HT-29 (cell line): ENCODE data around the gene PSD2. TPM values are rescaled to one million over a fixed set of nuclear protein-coding genes. Genes with fewer than 3 reads are reported as not detected.

ENCODE experiments used
- DNase-seq: peaks from one replicate; pipeline ENCODE4 v3.0.0-alpha.2; 2015; ENCODE audit warnings: low spot score
- total RNA-seq: library from RNA; depleted of rRNA; stranded (reverse); fragments of >200 nt; shearing (Covaris generic); gene quantifications from 2 replicates; pipeline ENCODE4 v1.2.3, GENCODE V29; 2014

PSD2 gene
- total RNA-seq, 1 experiment from 2014 or later = not detected

- no peak for DNase-seq
Measured at GRCh38 chr5:139854029-139854605, 58.5 kb downstream of the PSD2 start.

- no peak for DNase-seq
Measured at GRCh38 chr5:139854953-139855352, 59.3 kb downstream of the PSD2 start.

GRCh38 chr5:139855451-139855850 lies 59.8 kb downstream of the PSD2 start:
- DNase-seq = no peak

DNA sequence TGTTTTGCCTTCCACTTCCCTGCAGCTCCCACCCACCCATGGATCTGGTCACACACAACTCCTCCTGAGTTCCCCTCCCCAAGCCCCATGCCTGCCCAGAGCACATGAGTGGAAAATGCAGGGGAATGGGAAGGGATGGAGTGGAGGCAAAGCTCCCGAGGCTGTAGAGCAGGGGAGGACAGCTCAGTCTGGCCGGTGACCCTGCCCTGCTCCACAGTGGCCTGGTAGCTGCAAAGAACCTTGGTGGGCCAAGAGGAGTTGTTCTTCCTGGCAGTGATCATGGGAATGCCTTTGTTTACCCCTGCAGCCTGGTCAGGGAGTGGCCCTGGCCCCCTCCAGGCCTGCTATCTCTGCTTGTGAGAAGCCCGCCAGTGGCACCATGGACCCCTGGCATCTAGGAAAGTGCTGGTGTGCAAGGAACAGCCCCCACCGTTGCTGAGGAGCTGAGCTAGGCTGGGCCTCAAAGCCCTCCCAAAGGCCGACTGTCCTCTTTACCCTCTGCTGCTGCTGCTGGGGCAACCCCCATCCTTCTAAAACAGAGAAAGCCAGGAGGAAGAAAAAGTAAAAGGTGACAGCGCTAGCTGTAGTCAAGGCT lies 60.4 kb downstream of the PSD2 start:
- DNase-seq = no peak

GRCh38 chr5:139856714-139857113 lies 61.1 kb downstream of the PSD2 start:
- no peak for DNase-seq

GRCh38 chr5:139859013-139859412 lies 63.4 kb downstream of the PSD2 start:
- DNase-seq = no peak

- DNase-seq = no peak
Measured at GRCh38 chr5:139861021-139861888, 65.6 kb downstream of the PSD2 start.

GRCh38 chr5:139861889-139862207 lies 66.2 kb downstream of the PSD2 start:
- DNase-seq = no peak

DNA sequence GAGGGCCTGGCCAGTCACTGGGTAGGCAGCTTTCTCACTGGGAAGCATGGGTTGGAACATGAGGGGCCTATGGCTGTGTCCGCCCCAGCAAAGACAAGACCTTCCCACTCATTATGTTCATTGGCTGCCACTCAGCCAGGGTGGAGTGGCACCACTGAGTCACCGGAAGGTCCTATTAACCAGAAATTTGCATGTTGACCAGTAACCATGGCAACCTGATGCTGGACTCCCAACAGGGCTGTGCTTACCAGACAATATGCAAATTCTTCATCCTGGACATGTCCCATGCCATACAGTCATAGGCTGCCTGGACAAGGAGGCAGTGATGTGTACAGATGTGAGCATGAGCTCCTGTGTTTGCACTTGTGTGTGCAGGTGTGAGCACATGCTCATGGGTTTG lies 66.7 kb downstream of the PSD2 start:
- no peak for DNase-seq

GRCh38 chr5:139862803-139863202 lies 67.2 kb downstream of the PSD2 start:
- DNase-seq = no peak

GRCh38 chr5:139863361-139863760 lies 67.8 kb downstream of the PSD2 start:
- DNase-seq = no peak

DNA sequence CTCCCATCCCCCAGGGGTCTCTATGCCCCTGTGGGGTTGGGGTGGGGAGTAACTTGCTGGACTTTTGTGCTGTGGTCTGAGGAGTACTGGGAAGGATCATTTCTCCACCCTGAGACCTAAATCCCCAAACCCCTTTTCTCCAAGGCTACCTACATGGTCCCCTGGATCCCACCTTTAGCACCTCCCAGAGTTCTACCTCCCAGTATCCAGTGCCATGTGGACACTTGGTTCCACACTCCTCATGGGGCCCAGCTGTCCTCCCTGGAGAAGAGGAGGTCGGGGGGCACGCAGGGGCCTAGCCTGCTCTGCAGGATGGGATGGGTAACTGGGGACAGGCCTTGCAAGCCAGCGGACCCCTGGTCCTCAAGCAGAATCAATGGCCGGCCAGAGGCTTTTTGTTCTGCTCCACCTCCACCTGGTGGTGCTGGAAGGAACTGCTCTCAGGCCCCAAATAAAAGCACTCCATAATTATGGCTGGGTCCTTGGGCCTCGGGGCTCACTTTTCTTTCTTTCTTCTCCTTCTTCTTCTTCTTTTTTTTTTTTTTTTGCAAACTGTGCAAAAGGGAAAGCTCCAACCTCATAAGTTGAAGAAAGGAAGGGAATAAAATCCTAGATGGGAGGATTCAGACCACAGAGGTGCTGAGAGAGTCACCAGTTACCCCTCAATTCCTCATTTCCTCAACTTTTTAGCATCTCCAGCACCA lies 68.4 kb downstream of the PSD2 start:
- peak; percentile 41 for DNase-seq

- DNase-seq = no peak
Measured at GRCh38 chr5:139864716-139865483, 69.3 kb downstream of the PSD2 start.

DNA sequence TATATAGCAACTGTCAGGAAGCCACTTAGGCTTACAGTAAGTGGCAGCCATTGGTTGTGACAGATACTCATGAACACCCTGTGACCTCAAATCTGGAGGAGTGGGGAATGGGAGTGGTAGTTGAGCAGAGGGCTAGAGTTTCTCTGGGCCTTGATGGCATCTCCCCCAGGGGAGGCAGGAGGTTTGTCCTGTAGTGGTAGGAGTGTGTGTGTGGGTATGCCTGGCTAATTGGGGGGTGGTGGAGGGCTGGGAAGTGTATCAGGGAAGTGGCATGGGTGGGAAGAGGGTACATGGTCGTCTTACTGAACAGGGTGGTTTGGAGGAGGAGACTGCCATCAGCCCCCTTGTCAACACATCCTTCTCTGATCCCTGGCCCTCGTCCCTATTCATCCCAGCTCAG lies 71.5 kb downstream of the PSD2 start:
- DNase-seq = no peak

DNA sequence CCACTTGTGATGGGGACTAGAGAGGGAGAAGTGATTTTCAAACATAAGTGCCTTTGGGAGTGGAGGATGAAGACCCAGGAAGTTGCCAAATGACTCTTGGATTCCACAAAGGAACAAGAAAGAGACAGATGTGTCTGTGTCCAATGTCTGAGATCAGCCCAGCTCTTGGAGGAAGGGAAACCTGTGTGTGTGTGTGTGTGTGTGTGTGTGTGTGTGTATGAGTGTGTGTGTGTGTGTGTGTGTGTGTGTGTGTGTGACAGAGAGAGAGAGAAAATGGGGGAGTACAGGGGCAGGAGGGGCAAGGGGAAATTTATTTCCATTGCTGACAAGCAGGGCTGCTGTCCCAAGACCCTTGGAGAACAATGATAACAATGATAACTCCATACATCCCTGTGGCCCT lies 72.0 kb downstream of the PSD2 start:
- no peak for DNase-seq

GRCh38 chr5:139869042-139869790 lies 73.6 kb downstream of the PSD2 start:
- DNase-seq = no peak

DNA sequence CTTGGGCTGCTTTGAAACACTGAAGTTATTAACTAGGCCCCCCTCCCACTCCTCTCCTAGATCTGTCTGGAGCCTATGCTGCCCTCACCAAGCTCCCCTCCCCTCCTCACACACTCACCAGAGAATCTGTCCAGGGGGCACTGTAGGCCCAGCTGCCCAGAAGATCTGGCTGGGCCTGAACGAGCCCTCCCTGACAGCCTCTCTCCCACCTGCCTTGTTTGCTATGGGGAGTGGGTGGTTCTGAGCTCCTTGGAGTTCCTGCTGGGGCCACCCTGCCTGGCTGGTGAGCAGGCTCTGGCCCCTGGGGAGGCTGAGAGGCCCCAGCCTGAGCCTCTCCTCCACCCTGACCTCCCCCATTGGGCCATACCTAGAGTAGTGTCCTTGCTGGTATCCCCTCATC lies 75.1 kb downstream of the PSD2 start:
- no peak for DNase-seq

GRCh38 chr5:139871614-139872013 lies 76.0 kb downstream of the PSD2 start:
- DNase-seq = no peak

DNA sequence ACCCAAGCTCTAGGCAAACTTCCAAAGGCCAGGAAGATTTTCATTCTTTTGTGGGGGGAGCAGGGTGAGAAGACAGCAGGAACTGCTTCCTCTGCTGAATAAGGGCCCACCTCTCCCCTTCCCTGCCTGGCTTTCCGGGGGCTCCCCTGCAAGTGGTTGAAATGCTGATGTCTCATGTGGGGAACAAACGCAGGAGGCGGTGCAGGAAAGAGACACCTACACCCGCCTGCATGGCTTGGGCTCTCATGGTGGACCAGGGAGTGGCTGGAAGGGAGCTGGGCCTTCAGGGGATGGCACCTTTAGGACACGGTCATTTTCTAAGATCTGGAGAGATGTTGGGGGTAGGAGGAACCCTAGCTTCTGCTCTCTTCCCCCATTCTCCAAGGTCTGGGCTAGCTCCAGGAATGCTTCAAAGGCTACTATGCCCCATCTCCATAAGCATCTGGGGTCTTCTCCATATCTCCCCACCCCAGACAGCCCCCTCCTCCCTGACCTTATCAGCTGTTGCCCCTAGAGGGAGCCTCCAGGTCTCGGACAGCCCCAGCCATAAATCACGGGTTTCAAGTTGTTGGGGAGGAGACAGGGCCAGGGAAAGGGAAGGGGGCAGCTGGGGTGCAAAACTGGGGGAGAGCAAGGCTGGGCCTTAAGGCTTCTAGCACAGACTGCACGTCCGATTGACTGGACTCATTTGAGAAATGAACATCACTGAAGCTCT lies 76.6 kb downstream of the PSD2 start:
- DNase-seq = no peak
